ENCODE data around the gene BTG1.

GRCh38 chr12:92122941-92123779 lies 22.5 kb downstream of the BTG1 start:
- TF ChIP-seq SUZ12 (IDR thresholded peaks at IDR 0.05) (no peak), PKNOX1 (IDR thresholded peaks at IDR 0.05) (no peak), HDGF (IDR thresholded peaks at IDR 0.05; ENCODE audit: borderline replicate concordance) (no peak), FOXK2 (IDR thresholded peaks at IDR 0.05) (no peak), SP1 (IDR thresholded peaks at IDR 0.05) (no peak), FOXM1 (IDR thresholded peaks at IDR 0.05; ENCODE audit: borderline replicate concordance) (no peak)

All from HEK293T (cell line).